HG03097 (cell line): Measurements from ENCODE around the gene USH1G.
"Not testable (repeated sequence)": the region's sequence is repeated elsewhere in the genome, so short reads cannot be mapped to it uniquely, and the experiment has no call there.

ENCODE experiments used
- ATAC-seq: cut with Tn5 transposase; IDR thresholded peaks from one replicate; pipeline ENCODE4 v1.9.1; 2021; ENCODE audit not compliant: unreplicated experiment, low FRiP score

Gene USH1G

GRCh38 chr17:74907012-74907411 lies 16.0 kb downstream of the USH1G start:
- ATAC-seq: no peak

- ATAC-seq: not testable (repeated sequence)
These were observed 16.8 kb downstream of the USH1G start for GRCh38 chr17:74906214-74906793.

GRCh38 chr17:74904687-74905409 lies 18.2 kb downstream of the USH1G start:
- ATAC-seq: no peak

- ATAC-seq: no peak
These were observed 19.4 kb downstream of the USH1G start for GRCh38 chr17:74903671-74904070.

GRCh38 chr17:74903034-74903433 lies 20.0 kb downstream of the USH1G start:
- no peak for ATAC-seq

GRCh38 chr17:74901353-74902135 lies 21.5 kb downstream of the USH1G start:
- no peak for ATAC-seq

- no peak for ATAC-seq
These were observed 22.8 kb downstream of the USH1G start for GRCh38 chr17:74900208-74900607.

- no peak for ATAC-seq
These were observed 24.6 kb downstream of the USH1G start for GRCh38 chr17:74898376-74898946.

- ATAC-seq: no peak
These were observed 29.0 kb downstream of the USH1G start for GRCh38 chr17:74893936-74894671.

- no peak for ATAC-seq
These were observed 29.8 kb downstream of the USH1G start, which contains the start of gene FADS6 for GRCh38 chr17:74892974-74893911. Gene FADS6 (minus strand): TSS chr17:74893633. CDS start chr17:74893595, 38 bp downstream.

- ATAC-seq: no peak
These were observed 30.8 kb downstream of the USH1G start for GRCh38 chr17:74892013-74892841.

- no peak for ATAC-seq
These were observed 32.5 kb downstream of the USH1G start for GRCh38 chr17:74890554-74890953.

- ATAC-seq: no peak
These were observed 34.6 kb downstream of the USH1G start for GRCh38 chr17:74888469-74888868.

- no peak for ATAC-seq
These were observed 39.8 kb downstream of the USH1G start for GRCh38 chr17:74883241-74883745.

- no peak for ATAC-seq
These were observed 40.4 kb downstream of the USH1G start for GRCh38 chr17:74882517-74883240.

GRCh38 chr17:74881073-74881472 lies 42.0 kb downstream of the USH1G start:
- ATAC-seq: no peak

GRCh38 chr17:74879308-74879707 lies 43.7 kb downstream of the USH1G start:
- no peak for ATAC-seq

GRCh38 chr17:74878658-74879057 lies 44.4 kb downstream of the USH1G start:
- ATAC-seq: no peak
